ENCODE results near the gene NEURL3. TPM values are rescaled to one million over a fixed set of nuclear protein-coding genes. Genes with fewer than 3 reads are reported as not detected.

Gene NEURL3
- total and polyA plus RNA-seq, 9 of the 15 experiments (the other 6 are each of a cell fraction or from before 2014, with no cell fraction given): not detected

DNA sequence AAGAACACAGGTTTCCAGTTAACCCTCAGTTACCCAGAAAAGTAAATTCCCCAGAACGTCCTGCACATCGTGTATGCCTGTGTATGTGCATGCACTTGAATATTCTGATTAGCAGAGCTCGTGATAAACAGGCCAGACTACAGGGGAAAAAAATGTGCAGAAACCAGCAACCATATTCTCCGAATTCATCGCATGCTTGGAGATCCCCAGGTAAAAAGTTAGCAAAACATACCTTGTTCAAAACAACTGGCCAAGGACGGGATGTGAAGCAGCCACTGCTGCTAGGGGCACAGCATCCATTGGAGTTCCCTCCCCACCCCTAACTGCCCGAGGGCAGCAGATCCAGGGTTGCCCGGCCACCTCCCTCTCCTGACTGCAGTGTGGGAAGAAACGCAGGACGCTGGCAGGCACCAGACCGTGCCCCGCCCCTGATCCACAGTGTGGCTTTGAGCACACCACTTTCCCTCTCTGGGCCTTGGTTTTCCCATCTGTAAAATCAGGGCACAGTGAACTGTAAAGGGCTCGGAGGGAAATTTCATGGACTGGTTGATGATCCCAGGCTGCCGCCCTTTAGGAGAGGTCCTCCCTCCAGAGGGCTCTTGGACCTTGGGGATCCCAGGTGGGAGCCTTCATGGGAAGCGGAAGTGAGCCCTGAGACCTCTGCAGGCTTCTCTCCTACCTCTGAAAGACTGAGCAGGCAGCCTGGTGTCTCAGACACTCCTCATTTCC lies 19.5 kb upstream of the NEURL3 start:
- no peak for ATAC-seq
- no peak overlapping the region for H3K4me2 ChIP-seq (ENCODE audit: insufficient read depth, low read length)
- H3K4me1 ChIP-seq (replicated peaks in 1 of 2; ENCODE audit: control insufficient read depth in 2 of 2, insufficient read depth in 2 of 2, low read length in 2 of 2): peaks cover 0 to 7% of the 10 kb centered on the region in 2 experiments; a peak in 3 of 5 replicates
- no peak overlapping the region for H3K4me3 ChIP-seq
- no peak for FAIRE-seq
- CTCF ChIA-PET (ENCODE audit: low intra/inter-chr PET ratio): no interaction called here
- H3K9me1 ChIP-seq (ENCODE audit: control insufficient read depth, insufficient read depth, low read length): no peaks in the 10 kb centered on the region
- WGBS (ENCODE audit: insufficient coverage, low coverage, missing lambda C conversion rate): 2% methylated on average over 15 of the region's 15 CpGs
- H3K27ac ChIP-seq (ENCODE audit: extremely low read depth, low read depth, low read length): no peak overlapping the region
- no peaks in the 10 kb centered on the region for H3K36me3 ChIP-seq (ENCODE audit: control insufficient read depth, insufficient read depth, low read length)
- peaks cover 2 to 39% of the 10 kb centered on the region in 2 experiments; a peak in 4 of 5 replicates for H3K27me3 ChIP-seq (ENCODE audit: control insufficient read depth in 2 of 2, insufficient read depth in 2 of 2, low read length in 2 of 2)
- intact Hi-C loops (cut with micrococcal nuclease) (no loop called here), in situ Hi-C loops (cut with MboI) (loop anchor here (25.0 kb wide), 2 partner anchors 512 to 737 kb away; no protein-coding TSS in a partner anchor)
- POLR2A ChIA-PET: no interaction called here
- no TSS peak for BruUV-seq (replicated peaks)
- TF ChIP-seq E2F3 (CRISPR knock-in tag; IDR thresholded peaks at IDR 0.05): no peak
- no peak for TF ChIP-seq BCOR (IDR thresholded peaks at IDR 0.05)
- no peak for TF ChIP-seq ZBTB26 (CRISPR knock-in tag; IDR thresholded peaks at IDR 0.05)
- TF ChIP-seq TAF9B (IDR thresholded peaks at IDR 0.05; ENCODE audit: partially characterized antibody): no peak
- no peak for TF ChIP-seq CREBBP (IDR thresholded peaks at IDR 0.05; ENCODE audit: low read depth, low read length)
- no peak for TF ChIP-seq ZKSCAN1 (IDR thresholded peaks at IDR 0.05; ENCODE audit: low read depth, low read length)
- H2AFZ ChIP-seq (ENCODE audit: low read depth, low read length): no peak overlapping the region
- no peaks in the 10 kb centered on the region for H4K20me1 ChIP-seq (replicated peaks; ENCODE audit: control insufficient read depth, insufficient read depth, low read length)
- peak overlapping the region in 1 of 2 experiments; percentile 40; a peak in 1 of 4 replicates for H3K9ac ChIP-seq (ENCODE audit: insufficient read depth in 1 of 2, low read depth in 2 of 2, low read length in 2 of 2)
- DNase-seq (ENCODE audit: extremely low read depth in 1 of 4, low spot score in 3 of 4): no peak
- H3K9me3 ChIP-seq (replicated peaks; ENCODE audit: control insufficient read depth, insufficient read depth, low read depth, low read length): no peaks in the 10 kb centered on the region
- no peaks in the 10 kb centered on the region for H3K79me2 ChIP-seq (ENCODE audit: control insufficient read depth, insufficient read depth, low read length)

All from K562 (cell line).